GM23248 (cell line): ENCODE measurements around the gene PPP2R5C.

Experiments
- EZH2 ChIP-seq: fragments of 200-600 bp; sonication (generic); IDR thresholded peaks from 2 replicates; pipeline ENCODE4 v1.6.1; 2018; ENCODE audit warnings: antibody characterized with exemption, mild to moderate bottlenecking; ENCODE audit not compliant: insufficient read depth, poor library complexity, severe bottlenecking
- EZH2phosphoT487 ChIP-seq: fragments of 200-600 bp; sonication (generic); IDR thresholded peaks from 2 replicates; pipeline ENCODE4 v1.6.1; 2018; ENCODE audit warnings: antibody characterized with exemption, moderate library complexity, mild to moderate bottlenecking, low read depth; ENCODE audit not compliant: insufficient read depth

DNA sequence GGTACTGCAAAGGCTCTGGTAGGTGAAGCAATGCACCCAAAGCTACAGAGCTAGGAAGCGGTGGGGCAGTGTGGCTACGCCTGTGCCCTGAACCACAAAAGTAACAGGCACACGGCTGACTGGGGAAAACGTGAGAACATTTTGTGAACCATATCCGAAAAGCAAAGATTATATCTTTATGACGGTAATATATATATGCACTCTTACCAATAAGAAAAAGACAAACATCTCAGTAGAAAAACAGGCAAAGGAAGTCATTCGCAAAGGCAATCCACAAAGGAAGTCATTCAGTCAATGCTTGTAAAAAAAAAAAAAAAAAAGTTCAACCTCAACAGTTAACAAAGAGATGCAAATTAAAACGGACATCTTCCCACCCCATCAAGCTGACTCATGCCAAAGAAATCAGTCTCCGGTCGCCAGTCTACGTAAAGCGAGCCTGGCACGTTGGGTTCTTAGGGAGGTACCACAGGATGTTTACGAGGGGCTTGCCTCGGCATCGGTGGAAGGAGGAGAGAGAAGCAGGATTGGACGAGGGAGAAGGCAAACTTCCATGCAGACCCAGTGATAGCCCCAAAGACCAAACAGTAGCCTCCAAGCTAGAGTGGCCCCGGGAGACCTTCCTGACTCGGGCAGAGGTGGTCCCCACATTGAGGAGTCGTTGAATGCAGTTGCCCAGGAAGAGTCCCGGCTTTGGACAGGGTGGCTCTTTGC is 39.4 kb upstream of the PPP2R5C start:
- TF ChIP-seq EZH2: no peak
- no peak for TF ChIP-seq EZH2phosphoT487
